ENCODE data around the gene CRISPLD2.

GRCh38 chr16:84804326-84804725 is 15.5 kb upstream of the CRISPLD2 start:
- TF ChIP-seq CTCF (IDR thresholded peaks at IDR 0.05) (no peak), POLR2A (IDR thresholded peaks at IDR 0.05) (no peak)
